Stimulated activated CD4-positive, alpha-beta T cell treated with anti-CD3 and anti-CD28 coated beads, Interleukin-12 subunit alpha, Interleukin-12 subunit beta, amount 100 ng/mL, for 4 hours (primary cell): ENCODE data around the gene MYOM3.

Experiments
- DNase-seq: peaks from one replicate; pipeline ENCODE4 v3.0.0-alpha.2; 2020

MYOM3 gene

GRCh38 chr1:24113641-24114033 lies 1.7 kb upstream of the MYOM3 start:
- no peak for DNase-seq

- DNase-seq, result no peak
Observed at GRCh38 chr1:24111262-24111995, 506 bp downstream of the MYOM3 start.

- DNase-seq, result no peak
Observed at GRCh38 chr1:24110642-24111261, 1.2 kb downstream of the MYOM3 start.

GRCh38 chr1:24109686-24110475 lies 2.1 kb downstream of the MYOM3 start:
- no peak for DNase-seq

- no peak for DNase-seq
Observed at GRCh38 chr1:24109166-24109483, 2.8 kb downstream of the MYOM3 start.

GRCh38 chr1:24108334-24109165 lies 3.4 kb downstream of the MYOM3 start:
- no peak for DNase-seq

GRCh38 chr1:24107462-24108138 lies 4.3 kb downstream of the MYOM3 start:
- no peak for DNase-seq

- DNase-seq, result no peak
Observed at GRCh38 chr1:24105368-24106160, 6.4 kb downstream of the MYOM3 start.

GRCh38 chr1:24104854-24105253 lies 7.1 kb downstream of the MYOM3 start:
- DNase-seq, result no peak

- DNase-seq, result no peak
Observed at GRCh38 chr1:24103879-24104278, 8.1 kb downstream of the MYOM3 start.

- no peak for DNase-seq
Observed at GRCh38 chr1:24103408-24103807, 8.5 kb downstream of the MYOM3 start.

- no peak for DNase-seq
Observed at GRCh38 chr1:24102961-24103360, 9.0 kb downstream of the MYOM3 start.

GRCh38 chr1:24101796-24102586 lies 9.9 kb downstream of the MYOM3 start:
- DNase-seq, result no peak

- DNase-seq, result no peak
Observed at GRCh38 chr1:24100945-24101737, 10.8 kb downstream of the MYOM3 start.

- no peak for DNase-seq
Observed at GRCh38 chr1:24098943-24099638, 12.8 kb downstream of the MYOM3 start.

- DNase-seq, result no peak
Observed at GRCh38 chr1:24098102-24098501, 13.8 kb downstream of the MYOM3 start.

GRCh38 chr1:24097663-24098062 lies 14.3 kb downstream of the MYOM3 start:
- no peak for DNase-seq

GRCh38 chr1:24096739-24097103 lies 15.2 kb downstream of the MYOM3 start:
- DNase-seq, result no peak

GRCh38 chr1:24096009-24096738 lies 15.8 kb downstream of the MYOM3 start:
- DNase-seq, result no peak
